Right lobe of liver (tissue), 4 donors: ENCODE measurements around the gene RAB11FIP3.

Experiments used
- POLR2A ChIP-seq: fragments of 450-650 bp; IDR thresholded peaks from one replicate; pipeline ENCODE4 v1.6.1; 2017; ENCODE audit warnings: antibody characterized with exemption, mild to moderate bottlenecking
- TF ChIP-seq, protein P1 (sequence below), 4 donors: fragments of 200-600 bp in 3 of 4; fragments of 450-650 bp in 1 of 4; IDR thresholded peaks; one replicate each; pipeline versions ENCODE4 v1.5.1 to v1.8.0; 2016 to 2022; ENCODE audit warnings: antibody characterized with exemption in 4 of 4, mild to moderate bottlenecking in 2 of 4
- donor health status: DM: no; HTN: no; CAD: no.
- donor health status: DM: no; HTN: no; CAD: no.
- donor health status: DM: no; HTN: yes; CAD: no.

- no peak for TF ChIP-seq POLR2A
- TF ChIP-seq, protein P1, sequence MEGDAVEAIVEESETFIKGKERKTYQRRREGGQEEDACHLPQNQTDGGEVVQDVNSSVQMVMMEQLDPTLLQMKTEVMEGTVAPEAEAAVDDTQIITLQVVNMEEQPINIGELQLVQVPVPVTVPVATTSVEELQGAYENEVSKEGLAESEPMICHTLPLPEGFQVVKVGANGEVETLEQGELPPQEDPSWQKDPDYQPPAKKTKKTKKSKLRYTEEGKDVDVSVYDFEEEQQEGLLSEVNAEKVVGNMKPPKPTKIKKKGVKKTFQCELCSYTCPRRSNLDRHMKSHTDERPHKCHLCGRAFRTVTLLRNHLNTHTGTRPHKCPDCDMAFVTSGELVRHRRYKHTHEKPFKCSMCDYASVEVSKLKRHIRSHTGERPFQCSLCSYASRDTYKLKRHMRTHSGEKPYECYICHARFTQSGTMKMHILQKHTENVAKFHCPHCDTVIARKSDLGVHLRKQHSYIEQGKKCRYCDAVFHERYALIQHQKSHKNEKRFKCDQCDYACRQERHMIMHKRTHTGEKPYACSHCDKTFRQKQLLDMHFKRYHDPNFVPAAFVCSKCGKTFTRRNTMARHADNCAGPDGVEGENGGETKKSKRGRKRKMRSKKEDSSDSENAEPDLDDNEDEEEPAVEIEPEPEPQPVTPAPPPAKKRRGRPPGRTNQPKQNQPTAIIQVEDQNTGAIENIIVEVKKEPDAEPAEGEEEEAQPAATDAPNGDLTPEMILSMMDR (IDR thresholded peaks at IDR 0.05) = no peak
Measured at GRCh38 chr16:552171-552570, 126.7 kb downstream of the RAB11FIP3 start.
